Measurements from ENCODE around the gene NAALADL2.

DNA sequence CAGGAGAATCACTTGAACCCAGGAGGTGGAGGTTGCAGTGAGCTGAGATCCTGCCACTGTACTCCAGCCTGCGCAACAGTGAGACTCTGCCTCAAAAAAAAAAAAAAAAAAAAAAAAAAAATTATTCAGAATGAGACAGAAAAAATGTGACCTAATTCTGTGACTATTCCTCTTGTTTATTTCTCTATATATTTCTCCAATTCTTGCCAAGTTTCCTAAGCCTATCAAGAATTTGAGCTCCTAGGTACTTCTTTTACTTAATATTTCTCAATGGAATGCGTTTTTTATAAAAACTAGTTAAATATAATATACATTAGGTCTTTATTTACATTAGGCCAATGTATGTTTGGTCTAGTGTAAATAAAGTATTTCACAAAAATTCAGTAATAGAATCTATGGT is 86.8 kb downstream of the NAALADL2 start:
- TF ChIP-seq, protein P1, sequence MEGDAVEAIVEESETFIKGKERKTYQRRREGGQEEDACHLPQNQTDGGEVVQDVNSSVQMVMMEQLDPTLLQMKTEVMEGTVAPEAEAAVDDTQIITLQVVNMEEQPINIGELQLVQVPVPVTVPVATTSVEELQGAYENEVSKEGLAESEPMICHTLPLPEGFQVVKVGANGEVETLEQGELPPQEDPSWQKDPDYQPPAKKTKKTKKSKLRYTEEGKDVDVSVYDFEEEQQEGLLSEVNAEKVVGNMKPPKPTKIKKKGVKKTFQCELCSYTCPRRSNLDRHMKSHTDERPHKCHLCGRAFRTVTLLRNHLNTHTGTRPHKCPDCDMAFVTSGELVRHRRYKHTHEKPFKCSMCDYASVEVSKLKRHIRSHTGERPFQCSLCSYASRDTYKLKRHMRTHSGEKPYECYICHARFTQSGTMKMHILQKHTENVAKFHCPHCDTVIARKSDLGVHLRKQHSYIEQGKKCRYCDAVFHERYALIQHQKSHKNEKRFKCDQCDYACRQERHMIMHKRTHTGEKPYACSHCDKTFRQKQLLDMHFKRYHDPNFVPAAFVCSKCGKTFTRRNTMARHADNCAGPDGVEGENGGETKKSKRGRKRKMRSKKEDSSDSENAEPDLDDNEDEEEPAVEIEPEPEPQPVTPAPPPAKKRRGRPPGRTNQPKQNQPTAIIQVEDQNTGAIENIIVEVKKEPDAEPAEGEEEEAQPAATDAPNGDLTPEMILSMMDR (conservative IDR thresholded peaks at IDR 0.05 in 1 of 2, IDR thresholded peaks at IDR 0.05 in 1 of 2; ENCODE audit: extremely low read depth in 1 of 2, insufficient read depth in 1 of 2, low read depth in 1 of 2, low read length in 2 of 2), result no peak
- TF ChIP-seq EZH2 (IDR thresholded peaks at IDR 0.05; ENCODE audit: borderline replicate concordance, low read length), result no peak

All from mammary epithelial cell (primary cell).